T-cell (primary cell): ENCODE data around the gene SRP68. TPM values are rescaled to one million over a fixed set of nuclear protein-coding genes. Genes with fewer than 3 reads are reported as not detected.
A peak's percentile ranks its signal among the peaks of the same experiment; 100 is the strongest.
"Not testable (repeated sequence)": the region's sequence is repeated elsewhere in the genome, so short reads cannot be mapped to it uniquely, and the experiment has no call there.

Experiments used
- ATAC-seq, 4 experiments: fragments of 200-7000 bp in 3 of 4; fragments of 150-1000 bp in 1 of 4; cut with Tn5 transposase; replicated peaks in 1 of 4; 1 replicate in 3 of 4; 2 replicates in 1 of 4; pipeline ENCODE4 v1.10.0; 2021; ENCODE audit warnings: moderate library complexity in 3 of 4, mild to moderate bottlenecking in 2 of 4, moderate number of reproducible peaks in 1 of 4
- CTCF ChIA-PET, 2 donors: fragments of 300-600 bp; sonication (Branson Sonifier 250); formaldehyde crosslinking; loops; one replicate each; lab custom pipeline; 2022; ENCODE audit warnings: antibody characterized with exemption in 2 of 2; lab: Charles Lee
- POLR2A ChIA-PET, 2 donors: fragments of 300-600 bp; sonication (Branson Sonifier 250); formaldehyde crosslinking; loops; one replicate each; lab custom pipeline; 2022; ENCODE audit warnings: antibody characterized with exemption in 2 of 2; lab: Charles Lee
- DNase-seq, 35 experiments: peaks; one replicate each; pipeline versions ENCODE4 v3.0.0 to v3.0.0-alpha.2; 2013 to 2023
- H3K27ac ChIP-seq: one replicate; pipeline ENCODE4 v1.5.1; 2013; ENCODE audit warnings: low read length
- H3K27me3 ChIP-seq, 2 experiments: replicated peaks in 1 of 2; 1 replicate in 1 of 2; 2 replicates in 1 of 2; pipeline versions ENCODE4 v1.6.1 to v1.7.0; 2013; ENCODE audit warnings: low read length in 1 of 2, mixed read lengths in 1 of 2; ENCODE audit not compliant: control insufficient read depth in 2 of 2, insufficient read depth in 2 of 2; ENCODE audit errors: extremely low read depth in 1 of 2
- H3K36me3 ChIP-seq, 2 donors: 1 replicate in 1 of 2; 2 replicates in 1 of 2; pipeline versions ENCODE4 v1.6.1 to v1.7.0; 2013; ENCODE audit warnings: low read length in 1 of 2; ENCODE audit not compliant: control insufficient read depth in 2 of 2, insufficient read depth in 1 of 2; ENCODE audit errors: extremely low read depth in 1 of 2
- H3K4me1 ChIP-seq, 2 experiments: 1 replicate in 1 of 2; 2 replicates in 1 of 2; pipeline versions ENCODE4 v1.6.1 to v1.7.0; 2013; ENCODE audit warnings: low read length in 2 of 2, mixed read lengths in 1 of 2; ENCODE audit not compliant: insufficient read depth in 2 of 2, control insufficient read depth in 1 of 2; ENCODE audit errors: extremely low read depth in 1 of 2
- H3K4me3 ChIP-seq, 2 donors: 1 replicate in 1 of 2; 2 replicates in 1 of 2; pipeline versions ENCODE4 v1.5.1 to v1.7.0; 2013; ENCODE audit warnings: mild to moderate bottlenecking in 2 of 2, low read length in 1 of 2, moderate library complexity in 1 of 2; ENCODE audit not compliant: control insufficient read depth in 1 of 2; ENCODE audit errors: extremely low read depth in 1 of 2
- H3K9me3 ChIP-seq: 2 replicates; pipeline ENCODE4 v1.7.0; 2013
- H3K27ac Mint-ChIP-seq, 2 donors: one replicate each; pipeline ENCODE4 v1.8.0; 2020 to 2021; ENCODE audit warnings: mild to moderate bottlenecking in 2 of 2, mixed read lengths in 2 of 2
- H3K27me3 Mint-ChIP-seq, 2 donors: one replicate each; pipeline ENCODE4 v1.8.0; 2021 to 2022; ENCODE audit warnings: mixed read lengths in 2 of 2
- H3K36me3 Mint-ChIP-seq: one replicate; pipeline ENCODE4 v1.8.0; 2021; ENCODE audit warnings: mixed read lengths
- H3K4me1 Mint-ChIP-seq, 3 donors: one replicate each; pipeline ENCODE4 v1.8.0; 2020 to 2022; ENCODE audit warnings: mixed read lengths in 3 of 3, mild to moderate bottlenecking in 1 of 3
- H3K4me3 Mint-ChIP-seq, 3 donors: one replicate each; pipeline ENCODE4 v1.8.0; 2020 to 2022; ENCODE audit warnings: mild to moderate bottlenecking in 3 of 3, mixed read lengths in 3 of 3, moderate library complexity in 3 of 3
- H3K9me3 Mint-ChIP-seq, 3 donors: one replicate each; pipeline ENCODE4 v1.8.0; 2020 to 2022; ENCODE audit warnings: mixed read lengths in 3 of 3
- WGBS: methylation state at CpG from one replicate; pipeline ENCODE4 v1.1.5; 2013; ENCODE audit warnings: missing lambda C conversion rate; ENCODE audit not compliant: insufficient coverage; 5-methylcytosine and 5-hydroxymethylcytosine counted together
- total RNA-seq, 35 experiments: library from RNA in 6 of 35; stranded (reverse) in 6 of 35; fragments of 120-200 nt in 1 of 35; gene quantifications; one replicate each; pipeline versions ENCODE4 v1.2.1 to v1.2.4 and lab custom pipeline; 2013 to 2026

Gene SRP68
- total RNA-seq, 5 donors from 2014 or later (not counting 1 experiment from before 2014, with no cell fraction given): 71.9 to 81.6 (median 78.9) TPM

DNA sequence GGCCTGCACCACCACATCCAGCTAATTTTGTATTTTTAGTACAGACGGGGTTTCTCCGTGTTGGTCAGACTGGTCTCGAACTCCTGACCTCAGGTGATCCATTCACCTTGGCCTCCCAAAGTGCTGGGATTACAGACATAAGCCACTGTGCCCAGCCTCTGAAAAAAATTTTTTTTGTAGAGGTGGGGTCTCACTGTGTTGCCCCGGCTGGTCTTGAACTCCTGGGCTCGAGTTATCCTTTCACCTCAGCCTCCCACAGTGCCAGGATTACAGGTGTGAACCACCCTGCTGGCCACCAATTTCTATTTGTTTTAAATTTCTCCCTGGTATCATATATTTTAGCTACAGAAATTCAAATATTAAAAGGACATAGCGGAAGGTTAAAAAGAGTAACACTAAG, 14.1 kb downstream of the SRP68 start:
- H3K27ac ChIP-seq, H3K4me3 ChIP-seq, H3K9me3 ChIP-seq, H3K4me1 Mint-ChIP-seq, H3K27me3 Mint-ChIP-seq, CTCF ChIA-PET, DNase-seq, ATAC-seq, H3K4me1 ChIP-seq, H3K4me3 Mint-ChIP-seq, H3K27ac Mint-ChIP-seq, H3K27me3 ChIP-seq, H3K9me3 Mint-ChIP-seq: not testable (repeated sequence)
- POLR2A ChIA-PET: interaction anchor here in 1 of 2 donors (0.6 kb wide), 2 partner anchors 38 to 157 kb away, joined by 3 to 4 read pairs; no protein-coding TSS in a partner anchor
- no CpG with 5 or more reads among the region's 6 CpGs for WGBS
- H3K36me3 Mint-ChIP-seq: peaks cover 56% of the 10 kb centered on the region
- H3K36me3 ChIP-seq: peaks cover 28 to 79% of the 10 kb centered on the region in 2 donors

DNA sequence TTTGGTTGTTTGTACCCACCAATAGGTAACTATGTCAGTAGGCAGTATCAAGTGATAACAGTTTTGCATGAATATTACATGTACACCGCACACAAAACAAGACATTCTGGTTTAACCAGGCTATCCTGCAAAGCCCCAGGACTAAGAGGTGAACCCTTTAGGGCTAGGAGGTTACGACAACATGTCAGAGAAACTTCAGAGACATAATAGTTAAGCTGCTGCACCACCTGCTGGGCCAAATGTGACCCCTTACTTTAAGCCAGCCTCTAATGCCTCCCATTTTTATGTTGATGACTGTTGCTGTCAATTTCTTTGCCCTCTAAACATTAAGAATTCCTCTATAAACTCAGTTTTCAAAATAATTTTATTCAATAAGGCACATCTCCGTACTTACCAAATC, 15.4 kb downstream of the SRP68 start:
- H3K4me1 Mint-ChIP-seq: no peaks in the 10 kb centered on the region
- no peaks in the 10 kb centered on the region for H3K27me3 ChIP-seq
- no peak overlapping the region for H3K27ac ChIP-seq
- H3K9me3 Mint-ChIP-seq: no peaks in the 10 kb centered on the region
- ChIA-PET CTCF (no interaction called here), POLR2A (no interaction called here)
- no peaks in the 10 kb centered on the region for H3K27me3 Mint-ChIP-seq
- H3K27ac Mint-ChIP-seq: no peak overlapping the region
- no CpG with 5 or more reads among the region's 3 CpGs for WGBS
- ATAC-seq (no peak), DNase-seq (peak in 1 of 35 experiments; percentile 29)
- no peak overlapping the region for H3K4me3 Mint-ChIP-seq
- no peak overlapping the region for H3K4me3 ChIP-seq
- no peaks in the 10 kb centered on the region for H3K9me3 ChIP-seq
- H3K36me3 Mint-ChIP-seq: peaks cover 51% of the 10 kb centered on the region
- no peaks in the 10 kb centered on the region for H3K4me1 ChIP-seq
- peaks cover 32 to 83% of the 10 kb centered on the region in 2 donors for H3K36me3 ChIP-seq

DNA sequence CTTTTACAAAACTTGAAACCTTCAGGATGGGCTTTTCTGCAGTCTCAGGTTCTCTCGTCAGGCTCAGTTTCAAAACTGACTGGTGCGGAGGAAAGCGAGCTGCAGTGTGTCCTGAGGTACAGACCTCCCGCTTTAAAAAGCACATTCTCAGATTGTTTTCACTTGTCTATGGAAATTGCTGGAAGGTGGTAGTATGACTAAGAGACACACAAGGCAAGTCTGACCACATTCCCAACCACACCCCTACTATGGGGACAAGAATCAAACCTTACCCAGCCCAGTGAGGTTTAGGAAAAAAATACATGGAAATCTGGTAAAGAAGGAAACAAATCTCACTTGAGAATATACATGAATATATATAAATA, 18.2 kb downstream of the SRP68 start:
- ATAC-seq (no peak), DNase-seq (no peak)
- no peak overlapping the region for H3K27ac ChIP-seq
- no peaks in the 10 kb centered on the region for H3K4me1 ChIP-seq
- no CpG with 5 or more reads among the region's 4 CpGs for WGBS
- no peaks in the 10 kb centered on the region for H3K27me3 Mint-ChIP-seq
- H3K27ac Mint-ChIP-seq: no peak overlapping the region
- no peak overlapping the region for H3K4me3 ChIP-seq
- H3K9me3 ChIP-seq: no peaks in the 10 kb centered on the region
- H3K36me3 Mint-ChIP-seq: peaks cover 55% of the 10 kb centered on the region
- no peak overlapping the region for H3K4me3 Mint-ChIP-seq
- POLR2A ChIA-PET: interaction anchor here in 1 of 2 donors (0.6 kb wide), 1 partner anchor 857 kb away, joined by 3 read pairs; no protein-coding TSS in a partner anchor
- H3K9me3 Mint-ChIP-seq: no peaks in the 10 kb centered on the region
- CTCF ChIA-PET: interaction anchor here (0.6 to 0.8 kb wide), 2 partner anchors 52 to 73 kb away, joined by 3 to 6 read pairs; no protein-coding TSS in a partner anchor
- peaks cover 4 to 16% (median 12%) of the 10 kb centered on the region in 3 donors for H3K4me1 Mint-ChIP-seq
- H3K36me3 ChIP-seq: peaks cover 31 to 88% of the 10 kb centered on the region in 2 donors
- no peaks in the 10 kb centered on the region for H3K27me3 ChIP-seq

DNA sequence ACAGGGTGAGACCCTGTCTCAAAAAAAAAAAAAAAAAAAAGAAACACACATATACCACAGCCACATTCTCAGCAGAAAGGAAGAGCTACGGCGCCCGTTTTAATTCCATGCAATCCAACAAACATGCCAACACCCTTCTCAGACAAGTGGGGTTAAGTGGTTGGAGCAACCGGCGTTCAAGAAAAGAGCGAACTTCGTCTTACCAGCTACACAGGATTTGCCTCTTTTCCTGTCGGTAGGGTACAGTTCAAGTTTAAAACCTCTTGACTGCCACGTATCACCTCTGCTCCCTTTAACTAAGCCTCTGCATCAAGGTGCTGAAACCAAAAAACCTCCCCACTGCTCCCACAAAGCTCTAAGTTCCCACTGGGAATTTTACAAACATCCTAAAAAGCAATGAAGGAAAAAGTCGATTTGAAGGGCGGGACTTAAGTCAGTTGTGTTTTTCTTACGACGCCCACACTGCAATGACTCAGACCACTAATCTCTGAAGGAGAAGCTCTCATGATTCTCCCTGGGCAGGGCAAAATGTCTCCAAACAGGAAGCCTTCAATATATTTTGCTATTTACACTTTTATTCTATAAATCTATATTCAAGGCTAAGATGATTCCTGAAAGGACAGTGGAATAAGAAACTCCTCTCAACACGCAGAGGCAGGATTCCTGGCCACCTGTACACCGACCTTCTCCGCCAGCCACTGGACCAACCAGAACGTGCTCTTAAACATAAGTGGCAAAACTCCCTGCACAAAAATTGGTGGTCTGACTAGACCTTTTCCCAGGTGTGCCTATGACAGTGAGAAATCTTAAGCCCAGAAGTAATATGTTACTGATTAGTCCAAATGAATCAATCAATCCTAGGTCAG, 18.8 kb downstream of the SRP68 start:
- CTCF ChIA-PET: interaction anchor here (0.6 to 0.8 kb wide), 5 partner anchors 52 to 264 kb away, joined by 3 to 6 read pairs (median 5); no protein-coding TSS in a partner anchor
- ATAC-seq: no peak
- POLR2A ChIA-PET: interaction anchor here (0.6 to 0.7 kb wide), 2 partner anchors 275 to 856 kb away, joined by 3 to 5 read pairs; no protein-coding TSS in a partner anchor
- no peak for DNase-seq
- H3K27ac Mint-ChIP-seq: no peak overlapping the region
- H3K4me3 Mint-ChIP-seq: no peak overlapping the region
- H3K9me3 Mint-ChIP-seq: no peaks in the 10 kb centered on the region
- peaks cover 0 to 2% of the 10 kb centered on the region in 2 experiments for H3K4me1 ChIP-seq
- peaks cover 6 to 22% (median 18%) of the 10 kb centered on the region in 3 donors for H3K4me1 Mint-ChIP-seq
- no peak overlapping the region for H3K27ac ChIP-seq
- H3K4me3 ChIP-seq: no peak overlapping the region
- H3K9me3 ChIP-seq: no peaks in the 10 kb centered on the region
- H3K27me3 ChIP-seq: no peaks in the 10 kb centered on the region
- 99% methylated on average over 8 of the region's 17 CpGs for WGBS
- H3K36me3 Mint-ChIP-seq: peaks cover 53% of the 10 kb centered on the region
- H3K27me3 Mint-ChIP-seq: no peaks in the 10 kb centered on the region
- peaks cover 28 to 88% of the 10 kb centered on the region in 2 donors for H3K36me3 ChIP-seq

DNA sequence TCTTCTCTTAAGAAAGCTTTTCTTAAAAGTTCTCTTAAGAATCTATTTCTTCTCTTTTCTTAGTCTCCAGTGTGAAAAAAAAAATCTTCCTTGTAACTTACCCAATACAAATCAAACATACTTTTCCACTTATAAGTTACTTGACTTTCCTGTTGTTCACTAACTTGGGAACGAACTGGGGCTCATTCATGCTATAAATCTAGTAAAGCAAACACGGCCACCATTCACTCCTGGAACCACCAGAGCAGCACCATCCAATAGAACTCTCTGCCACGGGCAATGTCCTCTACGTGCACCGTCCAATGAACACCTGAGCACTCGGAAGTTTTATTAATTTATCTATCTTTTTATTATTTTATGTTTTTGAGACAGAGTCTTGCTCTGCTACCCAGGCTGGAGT, 20.8 kb downstream of the SRP68 start:
- Histone ChIP-seq H3K4me3 (no peak overlapping the region), H3K27ac (no peak overlapping the region), H3K27me3 (no peaks in the 10 kb centered on the region), H3K9me3 (no peaks in the 10 kb centered on the region), H3K36me3 (peaks cover 23 to 85% of the 10 kb centered on the region in 2 donors), H3K4me1 (peaks cover 0 to 2% of the 10 kb centered on the region in 2 experiments)
- Mint-ChIP-seq H3K4me1 (peaks cover 11 to 25% (median 23%) of the 10 kb centered on the region in 3 donors), H3K9me3 (no peaks in the 10 kb centered on the region), H3K27ac (no peak overlapping the region), H3K27me3 (no peaks in the 10 kb centered on the region), H3K4me3 (no peak overlapping the region), H3K36me3 (peaks cover 51% of the 10 kb centered on the region)
- no peak for DNase-seq
- CTCF ChIA-PET: no interaction called here
- POLR2A ChIA-PET: no interaction called here
- WGBS: 100% methylated on average over 2 of the region's 6 CpGs
- no peak for ATAC-seq

DNA sequence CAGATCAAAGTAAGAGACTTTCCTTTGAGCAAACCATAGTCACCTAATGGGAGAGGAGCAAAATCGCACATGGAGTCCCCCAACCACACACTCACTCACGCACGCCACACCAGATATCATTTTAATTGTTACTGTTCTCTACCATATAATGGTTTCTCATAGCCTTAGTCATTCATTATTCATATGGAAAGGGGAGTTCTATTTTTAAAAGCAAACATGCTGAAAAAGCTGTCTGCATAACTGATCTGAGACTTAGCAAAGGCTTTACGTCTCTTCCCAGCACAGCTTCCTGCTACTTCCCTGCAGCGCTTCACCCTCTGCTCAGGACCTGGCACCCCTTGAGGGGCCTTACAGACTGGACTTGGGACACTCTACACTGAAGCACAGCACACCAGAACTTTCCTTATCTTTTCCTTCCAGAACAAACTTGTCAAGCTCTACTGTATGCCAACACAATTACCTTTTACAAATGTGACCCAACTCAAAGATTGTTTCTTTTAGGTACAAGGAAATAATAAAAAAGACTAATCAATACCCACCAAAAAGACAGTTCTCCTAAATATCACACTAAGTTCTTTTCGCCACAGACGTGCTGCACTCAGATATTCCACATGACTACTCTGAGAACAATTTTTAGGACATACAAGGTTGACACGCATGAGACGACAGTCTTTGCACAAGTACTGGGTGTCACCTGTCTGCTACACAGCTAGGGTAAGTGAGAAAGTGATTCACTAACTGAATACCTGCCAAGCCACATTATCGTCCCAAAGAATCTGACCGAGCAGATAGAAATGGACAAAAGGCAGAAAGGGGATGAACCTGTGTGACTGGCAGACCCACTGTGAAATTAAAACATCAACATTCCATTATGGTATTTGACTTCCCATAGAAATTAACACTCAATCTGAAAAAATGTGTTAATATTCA, 21.5 kb downstream of the SRP68 start:
- Histone ChIP-seq H3K9me3 (no peaks in the 10 kb centered on the region), H3K4me3 (no peak overlapping the region), H3K36me3 (peaks cover 19 to 85% of the 10 kb centered on the region in 2 donors), H3K27ac (no peak overlapping the region), H3K4me1 (peaks cover 0 to 2% of the 10 kb centered on the region in 2 experiments), H3K27me3 (no peaks in the 10 kb centered on the region)
- Mint-ChIP-seq H3K27ac (no peak overlapping the region), H3K4me1 (peaks cover 11 to 25% (median 23%) of the 10 kb centered on the region in 3 donors), H3K27me3 (no peaks in the 10 kb centered on the region), H3K9me3 (no peaks in the 10 kb centered on the region), H3K4me3 (no peak overlapping the region), H3K36me3 (peaks cover 49% of the 10 kb centered on the region)
- ChIA-PET POLR2A (no interaction called here), CTCF (no interaction called here)
- WGBS: 96% methylated on average over 3 of the region's 11 CpGs
- DNase-seq (no peak), ATAC-seq (no peak)
